Pancreas (tissue), 10 donors: ENCODE results near the gene KTI12. TPM values are rescaled to one million over a fixed set of nuclear protein-coding genes. Genes with fewer than 3 reads are reported as not detected.
"Not testable (repeated sequence)": the region's sequence is repeated elsewhere in the genome, so short reads cannot be mapped to it uniquely, and the experiment has no call there.

ENCODE experiments used
- ATAC-seq, 4 donors: fragments of 200-7000 bp; cut with Tn5 transposase; one replicate each; pipeline versions ENCODE4 v1.8.0 to v1.9.1; 2020; ENCODE audit warnings: mild to moderate bottlenecking in 4 of 4, moderate library complexity in 4 of 4
- DNase-seq, 6 donors: peaks; one replicate each; pipeline ENCODE4 v3.0.0-alpha.2; 2020
- FAIRE-seq: peaks from 2 replicates; lab custom pipeline; 2012; peaks lifted over from hg19 to GRCh38; lab: Jason Lieb, UNC
- H3K27ac ChIP-seq, 4 donors: fragments of 200-600 bp; sonication (generic); 1 replicate in 3 of 4; 2 replicates in 1 of 4; pipeline versions ENCODE4 v1.5.0 to v1.8.0; 2020
- H3K27me3 ChIP-seq, 4 donors: fragments of 200-600 bp; one replicate each; pipeline ENCODE4 v1.8.0; 2021
- H3K36me3 ChIP-seq, 3 donors: fragments of 200-600 bp; sonication (generic) in 1 of 3; one replicate each; pipeline versions ENCODE4 v1.5.0 to v1.8.0; 2020 to 2021
- H3K4me1 ChIP-seq, 3 donors: fragments of 200-600 bp; one replicate each; pipeline ENCODE4 v1.8.0; 2021
- H3K4me3 ChIP-seq, 4 donors: fragments of 200-600 bp; sonication (generic) in 2 of 4; one replicate each; pipeline versions ENCODE4 v1.5.0 to v1.8.0; 2020 to 2021
- H3K9me3 ChIP-seq, 4 donors: fragments of 200-600 bp; one replicate each; pipeline ENCODE4 v1.8.0; 2021
- CTCF ChIP-seq, 4 donors: fragments of 200-600 bp; sonication (generic) in 3 of 4; IDR thresholded peaks; one replicate each; pipeline versions ENCODE4 v1.5.0 to v1.8.0; 2021; ENCODE audit warnings: antibody characterized with exemption in 4 of 4
- WGBS, 2 donors: extraction: QIAGEN DNeasy Blood & Tissue Kit; methylation state at CpG; one replicate each; pipeline ENCODE4 v1.1.7; 2013; 5-methylcytosine and 5-hydroxymethylcytosine counted together
- intact Hi-C, 3 donors: fragments of 100-400 bp; cut with DNase I; formaldehyde crosslinking; loops; one replicate each; pipeline versions ENCODE4 v1.11.1 to v1.14.2; 2022
- polyA plus RNA-seq, 2 donors: library from polyadenylated mRNA; stranded (reverse); fragments of 200-250 nt; gene quantifications; one replicate each; pipeline ENCODE4 v1.2.3, GENCODE V29; 2013
- total RNA-seq, 6 donors: library from RNA; stranded (reverse); fragmentation: NEBNext Ultra II Directional in 4 of 6; extraction: Animal tissue kit (Norgen Biotek cat#: 25700) in 4 of 6; gene quantifications; one replicate each; pipeline versions ENCODE4 v1.2.1 to v1.2.4, GENCODE V29; 2021 to 2023
- donor health status: healthy with polysubstance abuse.
- donor health status: DM: no; HTN: no; CAD: no; lungs with moderate emphysema.
- donor health status: DM: no; HTN: no; CAD: no.
- donor health status: control.
- donor health status: control.
- donor health status: Bipolar disorder and iron deficiency.
- donor health status: DM: yes; HTN: yes; CAD: no.
- donor health status: DM: no; HTN: no; CAD: no.
- donor health status: DM: no; HTN: no; CAD: no.
- donor health status: DM: yes; HTN: yes; CAD: no.

The KTI12 gene
- total and polyA plus RNA-seq, 8 donors = 2.3 to 7.1 (median 3.4) TPM

DNA sequence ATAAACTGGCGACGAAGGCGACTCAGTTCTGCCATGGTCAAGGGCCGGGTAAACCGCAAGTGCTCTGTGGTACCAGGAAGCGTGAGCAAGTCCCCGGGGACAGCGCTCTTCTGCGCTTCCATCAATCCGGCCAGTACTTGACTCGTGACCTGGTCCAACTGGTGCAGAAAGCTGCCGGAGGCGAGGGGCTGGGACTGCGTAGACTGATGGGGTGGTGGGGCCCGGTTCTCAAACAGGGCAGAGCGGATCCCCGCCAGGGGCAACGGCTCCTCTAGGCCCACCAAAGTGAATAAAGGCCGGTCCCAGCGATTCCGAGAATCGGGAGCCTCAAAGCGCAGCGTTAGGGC, 852 bp downstream of the KTI12 start:
- H3K27me3 ChIP-seq = no peaks in the 10 kb centered on the region
- 1 to 2% methylated on average over 24 of the region's 24 CpGs for WGBS, 2 donors
- peak overlapping the region; percentile 52 to 85 (median 70) for H3K4me3 ChIP-seq
- H3K27ac ChIP-seq = peak overlapping the region; percentile 64 to 84 (median 80)
- DNase-seq = peak; percentile 12 to 66 (median 37)
- intact Hi-C loops = no loop called here
- peaks cover 26 to 39% (median 34%) of the 10 kb centered on the region in 3 donors for H3K4me1 ChIP-seq
- ATAC-seq = peak; percentile 42 to 71 (median 56)
- no peak for TF ChIP-seq CTCF (IDR thresholded peaks at IDR 0.05)
- no peak for FAIRE-seq
- H3K36me3 ChIP-seq = no peaks in the 10 kb centered on the region
- H3K9me3 ChIP-seq = no peaks in the 10 kb centered on the region

- no peak for TF ChIP-seq CTCF (IDR thresholded peaks at IDR 0.05)
- DNase-seq (no peak), FAIRE-seq (no peak), ATAC-seq (peak in 1 of 4 donors; percentile 1)
- Histone ChIP-seq H3K9me3 (no peaks in the 10 kb centered on the region), H3K27ac (peak overlapping the region in 3 of 4 donors; percentile 78 to 84 (median 82)), H3K36me3 (no peaks in the 10 kb centered on the region), H3K4me3 (peak overlapping the region; percentile 52 to 85 (median 70)), H3K4me1 (peaks cover 28 to 44% (median 38%) of the 10 kb centered on the region in 3 donors), H3K27me3 (no peaks in the 10 kb centered on the region)
- intact Hi-C loops = no loop called here
- 26 to 31% methylated on average over 5 of the region's 5 CpGs for WGBS, 2 donors
These were observed 1.4 kb downstream of the KTI12 start for GRCh38 chr1:52032124-52032784.

DNA sequence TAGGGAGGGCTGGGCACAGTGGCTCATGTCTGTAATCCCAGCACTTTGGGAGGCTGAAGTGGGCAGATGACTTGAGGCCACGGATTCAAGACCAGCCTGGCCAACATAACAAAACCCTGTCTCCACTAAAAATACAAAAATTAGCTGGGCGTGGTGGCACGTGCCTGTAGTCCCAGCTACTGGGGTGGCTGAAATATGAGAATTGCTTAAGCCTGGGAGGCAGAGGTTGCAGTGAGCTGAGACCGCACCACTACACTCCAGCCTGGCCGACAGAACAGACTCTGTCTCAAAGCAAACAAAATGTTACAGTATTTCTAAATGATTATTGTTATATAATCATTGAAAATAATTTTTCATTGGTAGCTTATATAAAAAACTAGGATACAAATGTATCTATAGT, 4.8 kb downstream of the KTI12 start:
- DNase-seq, H3K9me3 ChIP-seq, FAIRE-seq, H3K27me3 ChIP-seq, H3K4me3 ChIP-seq, intact Hi-C loops: not testable (repeated sequence)
- H3K36me3 ChIP-seq = peaks cover 0 to 16% (median 0%) of the 10 kb centered on the region in 3 donors
- H3K4me1 ChIP-seq = peaks cover 28 to 45% (median 38%) of the 10 kb centered on the region in 3 donors
- WGBS, 2 donors = 22 to 28% methylated on average over 5 of the region's 5 CpGs
- H3K27ac ChIP-seq = peak overlapping the region in 2 of 4 donors; percentile 62 to 69
- ATAC-seq = peak in 2 of 4 donors; percentile 26 to 29

DNA sequence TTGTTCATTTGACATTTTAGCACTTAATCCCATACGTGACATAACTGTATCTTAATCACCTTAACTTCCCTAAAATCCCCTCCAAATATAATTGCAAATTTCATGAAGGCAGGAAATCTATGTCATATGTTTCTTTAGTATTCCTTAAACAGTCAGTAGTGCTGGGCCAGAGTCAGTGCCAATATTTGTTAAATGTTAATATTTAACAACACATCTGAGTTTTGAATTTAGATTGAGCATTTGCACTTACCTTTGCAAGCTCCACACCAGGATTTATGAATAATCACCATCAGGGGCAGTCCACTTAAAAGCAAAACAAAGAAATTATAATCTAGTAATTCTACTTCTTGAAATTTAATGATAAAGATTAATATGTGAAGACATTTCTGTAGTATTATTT, 5.3 kb downstream of the KTI12 start:
- no peaks in the 10 kb centered on the region for H3K9me3 ChIP-seq
- H3K4me1 ChIP-seq = peaks cover 28 to 45% (median 38%) of the 10 kb centered on the region in 3 donors
- ATAC-seq (peak; percentile 56 to 78 (median 76)), DNase-seq (no peak), FAIRE-seq (no peak)
- peak overlapping the region in 2 of 4 donors; percentile 62 to 69 for H3K27ac ChIP-seq
- 8 to 11% methylated on average over 1 of the region's 1 CpG for WGBS, 2 donors
- peaks cover 0 to 21% (median 0%) of the 10 kb centered on the region in 3 donors for H3K36me3 ChIP-seq
- no peaks in the 10 kb centered on the region for H3K27me3 ChIP-seq
- no peak overlapping the region for H3K4me3 ChIP-seq
- intact Hi-C loops = no loop called here
- no peak for TF ChIP-seq CTCF (IDR thresholded peaks at IDR 0.05)

DNA sequence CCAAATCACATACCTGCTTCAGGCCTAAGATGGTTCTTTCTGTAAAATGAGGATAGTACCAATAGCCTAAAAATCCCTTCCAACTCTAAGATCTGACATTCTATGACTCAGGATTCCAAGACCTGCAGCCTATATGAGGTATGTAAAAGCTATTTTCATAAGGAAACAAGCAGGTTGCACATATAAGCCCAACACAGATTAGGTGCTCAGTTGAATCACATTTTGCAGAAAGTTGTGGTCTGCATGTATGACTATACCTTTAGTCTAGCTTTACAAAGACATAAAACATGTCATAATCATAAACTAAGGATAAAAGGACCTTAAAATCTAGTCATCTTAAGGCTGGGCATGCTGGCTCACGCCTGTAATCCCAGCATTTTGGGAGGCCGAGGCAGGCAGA, 7.3 kb downstream of the KTI12 start:
- peaks cover 0 to 30% (median 0%) of the 10 kb centered on the region in 3 donors for H3K36me3 ChIP-seq
- FAIRE-seq (no peak), ATAC-seq (no peak), DNase-seq (no peak)
- H3K4me1 ChIP-seq = peaks cover 18 to 35% (median 29%) of the 10 kb centered on the region in 3 donors
- 93 to 95% methylated on average over 2 of the region's 2 CpGs for whole genome bisulfite sequencing, 2 donors
- intact Hi-C loops = no loop called here
- H3K9me3 ChIP-seq = no peaks in the 10 kb centered on the region
- H3K27me3 ChIP-seq = no peaks in the 10 kb centered on the region
- no peak overlapping the region for H3K4me3 ChIP-seq
- no peak for TF ChIP-seq CTCF (IDR thresholded peaks at IDR 0.05)
- H3K27ac ChIP-seq = no peak overlapping the region
